Measurements from ENCODE around the gene VAMP7. TPM values are rescaled to one million over a fixed set of nuclear protein-coding genes. Genes with fewer than 3 reads are reported as not detected.

Gene VAMP7
- total and polyA plus RNA-seq, 12 donors, result 14.0 to 73.6 (median 38.1) TPM

DNA sequence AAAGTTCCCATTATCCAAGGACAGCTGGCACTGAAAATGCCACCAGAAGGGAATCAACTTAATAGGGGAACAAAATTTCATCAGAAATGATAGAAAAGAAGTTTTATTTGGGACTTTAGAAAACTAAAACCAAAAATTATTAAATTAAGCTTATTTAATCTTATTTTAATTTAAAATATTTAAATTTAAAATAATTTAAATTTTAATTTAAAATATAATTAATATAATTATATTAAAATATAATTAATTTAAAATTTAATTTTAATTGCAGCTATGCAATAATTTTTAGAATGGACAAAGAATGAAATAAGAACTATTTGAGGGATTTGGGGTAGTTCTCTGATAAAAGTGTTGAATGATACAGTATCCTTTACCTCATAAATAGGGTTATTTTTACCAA lies 10.2 kb upstream of the VAMP7 start:
- Histone ChIP-seq H3K9me3 (replicated peaks in 1 of 3) (no peaks in the 10 kb centered on the region), H3K4me1 (replicated peaks in 1 of 2) (no peaks in the 10 kb centered on the region), H3K27ac (no peak overlapping the region), H3K4me3 (no peak overlapping the region), H3K27me3 (peaks cover 3% of the 10 kb centered on the region), H3K36me3 (replicated peaks in 1 of 2) (no peaks in the 10 kb centered on the region)
- intact Hi-C loops (cut with DNase I), result no loop called here
- no peak for DNase-seq
- TF ChIP-seq POLR2A (IDR thresholded peaks at IDR 0.05) (no peak), CTCF (IDR thresholded peaks at IDR 0.05) (no peak)

- Histone ChIP-seq H3K27ac (no peak overlapping the region), H3K9me3 (replicated peaks in 1 of 3) (no peaks in the 10 kb centered on the region), H3K36me3 (replicated peaks in 1 of 2) (no peaks in the 10 kb centered on the region), H3K4me1 (replicated peaks in 1 of 2) (no peaks in the 10 kb centered on the region), H3K27me3 (peaks cover 3% of the 10 kb centered on the region), H3K4me3 (no peak overlapping the region)
- no peak for DNase-seq
- TF ChIP-seq POLR2A (IDR thresholded peaks at IDR 0.05) (no peak), CTCF (IDR thresholded peaks at IDR 0.05) (no peak)
- intact Hi-C loops (cut with DNase I), result no loop called here
Measured at GRCh38 chrX:155871934-155872333, 9.2 kb upstream of the VAMP7 start.

DNA sequence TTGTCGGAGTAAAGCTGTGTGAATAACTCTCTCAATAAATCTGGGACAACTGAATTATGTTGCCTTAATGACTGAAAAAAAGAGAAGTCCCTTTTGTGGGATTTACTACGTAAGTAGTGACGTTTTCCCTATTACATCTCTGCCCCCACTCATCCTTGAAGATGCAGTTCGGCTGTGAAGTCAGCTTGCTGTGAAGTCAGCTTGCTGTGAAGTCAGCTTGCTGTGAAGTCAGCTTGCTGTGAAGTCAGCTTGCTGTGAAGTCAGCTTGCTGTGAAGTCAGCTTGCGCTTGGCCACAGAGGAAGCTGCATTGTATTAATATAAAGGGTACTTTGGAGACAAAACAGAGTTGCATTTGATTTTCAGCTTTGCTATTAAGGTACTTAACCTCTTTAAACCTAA lies 8.0 kb upstream of the VAMP7 start:
- Histone ChIP-seq H3K4me3 (no peak overlapping the region), H3K27ac (no peak overlapping the region), H3K9me3 (replicated peaks in 1 of 3) (no peaks in the 10 kb centered on the region), H3K36me3 (replicated peaks in 1 of 2) (no peaks in the 10 kb centered on the region), H3K27me3 (peaks cover 3% of the 10 kb centered on the region), H3K4me1 (replicated peaks in 1 of 2) (no peaks in the 10 kb centered on the region)
- intact Hi-C loops (cut with DNase I), result no loop called here
- WGBS, 4 donors, result 59 to 66% (median 61%) methylated on average over 5 of the region's 5 CpGs
- no peak for DNase-seq
- TF ChIP-seq CTCF (IDR thresholded peaks at IDR 0.05), result no peak
- TF ChIP-seq POLR2A (IDR thresholded peaks at IDR 0.05), result no peak

DNA sequence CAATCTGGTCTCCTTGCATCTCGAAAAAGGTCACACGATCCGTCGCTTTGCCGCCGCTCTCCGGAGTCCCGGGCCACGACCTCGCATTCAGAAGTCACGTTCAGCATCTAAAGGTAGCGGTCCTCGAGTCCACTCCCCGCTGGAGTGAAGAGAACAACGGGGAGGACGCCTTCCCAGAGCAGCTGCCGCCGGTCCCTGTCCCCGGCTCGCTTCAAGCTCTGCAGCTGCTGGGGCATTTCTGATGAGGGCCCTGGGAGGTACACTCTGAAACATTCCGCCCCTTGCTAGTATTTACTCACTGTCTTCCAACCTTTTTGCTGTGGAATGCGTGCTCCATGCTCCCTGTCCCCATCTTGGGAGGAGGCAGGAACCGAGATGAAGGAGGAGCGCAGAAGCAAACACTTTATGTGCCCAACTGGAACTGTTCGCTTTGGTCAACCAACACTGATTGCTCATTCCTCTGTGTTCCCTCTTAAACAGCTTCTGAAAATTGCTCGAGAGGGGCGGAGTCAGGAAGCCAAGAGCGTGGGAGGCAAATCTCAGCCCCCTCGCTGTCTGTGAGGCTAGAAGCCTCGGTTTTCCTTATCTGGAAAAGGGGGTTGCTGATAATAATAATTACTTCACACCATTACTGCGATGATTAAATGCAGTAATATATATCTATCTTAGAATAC lies 6.4 kb upstream of the VAMP7 start:
- WGBS, 4 donors, result 40 to 61% (median 47%) methylated on average over 24 to 31 of the region's 31 CpGs
- H3K4me3 ChIP-seq, result no peak overlapping the region

More for the DNA sequence above, 6.4 kb upstream of the VAMP7 start:
- no peak overlapping the region for H3K27ac ChIP-seq
- H3K27me3 ChIP-seq, result peaks cover 3% of the 10 kb centered on the region
- intact Hi-C loops (cut with DNase I), result no loop called here
- DNase-seq, result no peak
- no peaks in the 10 kb centered on the region for H3K4me1 ChIP-seq (replicated peaks in 1 of 2)
- H3K9me3 ChIP-seq (replicated peaks in 1 of 3), result no peaks in the 10 kb centered on the region
- TF ChIP-seq POLR2A (IDR thresholded peaks at IDR 0.05) (no peak), CTCF (IDR thresholded peaks at IDR 0.05) (no peak)
- no peaks in the 10 kb centered on the region for H3K36me3 ChIP-seq (replicated peaks in 1 of 2)

Data from adrenal gland (tissue), 12 donors.